Measurements from ENCODE around the gene LYZ. TPM values are rescaled to one million over a fixed set of nuclear protein-coding genes. Genes with fewer than 3 reads are reported as not detected.

The LYZ gene
- total RNA-seq, 2 donors from 2014 or later: 26.6 to 27.3 TPM

DNA sequence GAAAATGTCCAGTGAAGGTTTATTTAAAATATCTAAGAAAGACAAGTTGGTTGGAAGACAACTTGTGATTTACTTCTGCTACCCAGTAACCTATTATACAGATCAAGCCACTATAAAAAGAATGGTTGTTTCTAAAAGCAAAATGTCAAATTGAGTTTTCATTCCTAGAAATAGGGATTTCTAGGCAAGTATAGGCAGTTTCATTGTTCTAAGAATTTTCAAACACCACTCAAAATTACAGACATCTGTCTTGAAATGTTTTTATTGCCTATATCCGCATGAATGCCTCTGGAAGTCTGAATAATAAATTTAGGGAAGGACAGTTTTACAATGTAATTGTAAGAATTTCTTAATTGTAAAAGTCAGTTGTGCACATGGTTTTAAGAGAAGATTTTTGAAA lies 20.0 kb downstream of the LYZ start:
- no peak for DNase-seq (ENCODE audit: low spot score)
- Histone ChIP-seq H3K27me3 (replicated peaks; ENCODE audit: insufficient read depth) (no peaks in the 10 kb centered on the region), H3K4me1 (replicated peaks) (no peaks in the 10 kb centered on the region), H3K36me3 (no peaks in the 10 kb centered on the region), H3K27ac (no peak overlapping the region), H3K9me3 (no peaks in the 10 kb centered on the region), H3K4me3 (no peak overlapping the region)
- intact Hi-C loops (cut with DNase I): no loop called here
- 68% methylated on average over 1 of the region's 1 CpG for WGBS
- TF ChIP-seq, protein P1, sequence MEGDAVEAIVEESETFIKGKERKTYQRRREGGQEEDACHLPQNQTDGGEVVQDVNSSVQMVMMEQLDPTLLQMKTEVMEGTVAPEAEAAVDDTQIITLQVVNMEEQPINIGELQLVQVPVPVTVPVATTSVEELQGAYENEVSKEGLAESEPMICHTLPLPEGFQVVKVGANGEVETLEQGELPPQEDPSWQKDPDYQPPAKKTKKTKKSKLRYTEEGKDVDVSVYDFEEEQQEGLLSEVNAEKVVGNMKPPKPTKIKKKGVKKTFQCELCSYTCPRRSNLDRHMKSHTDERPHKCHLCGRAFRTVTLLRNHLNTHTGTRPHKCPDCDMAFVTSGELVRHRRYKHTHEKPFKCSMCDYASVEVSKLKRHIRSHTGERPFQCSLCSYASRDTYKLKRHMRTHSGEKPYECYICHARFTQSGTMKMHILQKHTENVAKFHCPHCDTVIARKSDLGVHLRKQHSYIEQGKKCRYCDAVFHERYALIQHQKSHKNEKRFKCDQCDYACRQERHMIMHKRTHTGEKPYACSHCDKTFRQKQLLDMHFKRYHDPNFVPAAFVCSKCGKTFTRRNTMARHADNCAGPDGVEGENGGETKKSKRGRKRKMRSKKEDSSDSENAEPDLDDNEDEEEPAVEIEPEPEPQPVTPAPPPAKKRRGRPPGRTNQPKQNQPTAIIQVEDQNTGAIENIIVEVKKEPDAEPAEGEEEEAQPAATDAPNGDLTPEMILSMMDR (IDR thresholded peaks at IDR 0.05): no peak
- no peak for TF ChIP-seq POLR2AphosphoS5 (IDR thresholded peaks at IDR 0.05)
- TF ChIP-seq POLR2A (IDR thresholded peaks at IDR 0.05): no peak

DNA sequence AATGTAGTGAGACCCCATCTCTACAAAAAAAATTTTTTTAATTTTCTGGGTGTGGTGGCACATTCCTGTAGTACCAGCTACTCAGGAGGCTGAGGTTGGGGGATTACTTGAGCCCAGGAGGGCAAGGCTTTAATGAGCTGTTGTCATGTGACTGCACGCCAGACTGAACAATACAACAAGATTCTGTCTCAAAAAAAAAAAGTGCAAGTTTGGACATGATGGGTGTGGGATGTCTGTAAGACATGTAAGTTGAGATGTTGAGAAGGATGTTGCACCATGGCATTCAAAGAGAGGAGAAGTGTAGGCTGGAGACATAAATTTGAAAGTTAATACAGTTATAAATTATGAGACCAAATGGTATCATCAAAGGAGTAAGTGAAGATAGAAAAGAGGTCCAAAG lies 34.9 kb downstream of the LYZ start:
- WGBS: 82% methylated on average over 1 of the region's 1 CpG
- H3K27ac ChIP-seq: no peak overlapping the region
- H3K4me1 ChIP-seq (replicated peaks): no peaks in the 10 kb centered on the region
- no peaks in the 10 kb centered on the region for H3K27me3 ChIP-seq (replicated peaks; ENCODE audit: insufficient read depth)
- H3K4me3 ChIP-seq: no peak overlapping the region
- H3K36me3 ChIP-seq: no peaks in the 10 kb centered on the region
- no peak for DNase-seq (ENCODE audit: low spot score)
- intact Hi-C loops (cut with DNase I): no loop called here
- TF ChIP-seq, protein P1 (IDR thresholded peaks at IDR 0.05): no peak
- TF ChIP-seq POLR2AphosphoS5 (IDR thresholded peaks at IDR 0.05): no peak
- no peak for TF ChIP-seq POLR2A (IDR thresholded peaks at IDR 0.05)
- no peaks in the 10 kb centered on the region for H3K9me3 ChIP-seq

DNA sequence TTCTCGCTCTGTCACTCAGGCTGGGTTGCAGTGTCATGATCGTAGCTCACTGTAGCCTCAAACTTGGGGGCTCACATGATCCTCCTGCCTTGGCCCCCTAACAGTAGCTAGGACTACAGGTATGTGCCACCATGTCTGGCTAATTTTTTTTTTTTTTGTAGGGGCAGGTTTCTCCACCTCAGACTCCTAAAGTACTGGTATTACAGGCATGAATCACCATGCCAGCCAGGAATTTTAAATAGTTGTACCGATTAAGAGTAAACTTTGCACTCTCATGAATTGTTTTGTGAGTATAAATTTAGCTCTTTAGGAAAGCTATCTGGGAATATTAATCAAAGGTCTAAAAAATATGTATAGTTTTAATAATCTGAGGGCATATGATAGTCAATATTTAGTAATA lies 36.9 kb downstream of the LYZ start:
- H3K4me1 ChIP-seq (replicated peaks): no peaks in the 10 kb centered on the region
- H3K36me3 ChIP-seq: no peaks in the 10 kb centered on the region
- no peaks in the 10 kb centered on the region for H3K9me3 ChIP-seq
- intact Hi-C loops (cut with DNase I): no loop called here
- 74% methylated on average over 3 of the region's 3 CpGs for WGBS
- DNase-seq (ENCODE audit: low spot score): no peak
- H3K27me3 ChIP-seq (replicated peaks; ENCODE audit: insufficient read depth): no peaks in the 10 kb centered on the region
- no peak overlapping the region for H3K4me3 ChIP-seq
- no peak overlapping the region for H3K27ac ChIP-seq
- TF ChIP-seq POLR2AphosphoS5 (IDR thresholded peaks at IDR 0.05) (no peak), POLR2A (IDR thresholded peaks at IDR 0.05) (no peak)
- TF ChIP-seq, protein P1 (IDR thresholded peaks at IDR 0.05): no peak

DNA sequence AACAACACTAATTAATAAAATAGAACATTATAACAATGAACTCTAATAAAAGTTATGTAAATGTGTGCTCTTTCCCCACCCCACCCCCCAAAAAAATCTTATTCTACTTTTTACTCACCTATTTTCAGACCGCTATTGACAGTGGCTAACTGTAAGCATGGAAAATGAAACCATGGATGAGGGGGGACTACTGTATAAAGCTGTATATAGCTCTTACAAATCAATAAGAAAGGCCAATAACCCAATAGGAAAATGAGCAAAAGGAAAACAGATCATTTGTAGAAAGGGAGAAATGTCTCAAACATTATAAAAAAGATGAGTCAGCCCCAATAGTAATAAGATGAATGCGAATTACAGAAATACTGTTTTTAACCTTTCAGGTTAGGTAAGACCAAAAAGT lies 38.7 kb downstream of the LYZ start:
- H3K27ac ChIP-seq: no peak overlapping the region
- TF ChIP-seq, protein P1 (IDR thresholded peaks at IDR 0.05): no peak
- no peak for TF ChIP-seq POLR2AphosphoS5 (IDR thresholded peaks at IDR 0.05)
- TF ChIP-seq POLR2A (IDR thresholded peaks at IDR 0.05): no peak
- H3K27me3 ChIP-seq (replicated peaks; ENCODE audit: insufficient read depth): no peaks in the 10 kb centered on the region
- H3K4me3 ChIP-seq: no peak overlapping the region
- intact Hi-C loops (cut with DNase I): no loop called here
- no peak for DNase-seq (ENCODE audit: low spot score)
- H3K36me3 ChIP-seq: no peaks in the 10 kb centered on the region
- 92% methylated on average over 2 of the region's 2 CpGs for WGBS
- no peaks in the 10 kb centered on the region for H3K4me1 ChIP-seq (replicated peaks)
- H3K9me3 ChIP-seq: no peaks in the 10 kb centered on the region

DNA sequence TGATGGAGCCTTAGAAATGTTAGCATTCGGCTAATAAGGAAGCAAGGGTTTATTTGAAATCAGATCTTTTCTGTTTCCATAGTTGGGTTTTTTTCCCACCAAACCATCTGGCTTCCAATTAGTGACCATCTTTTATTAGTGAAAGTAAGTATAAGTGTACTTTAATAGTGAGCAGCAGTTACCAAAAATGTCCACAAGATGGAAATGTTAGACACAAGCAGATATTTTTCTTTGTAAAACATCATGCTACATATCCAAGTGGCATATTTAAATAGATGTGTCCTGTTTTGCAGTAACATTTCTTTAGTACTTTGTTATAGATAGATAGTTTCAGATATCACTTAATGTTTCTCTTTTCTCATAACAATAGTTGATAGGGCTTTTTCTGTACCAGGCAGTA lies 40.2 kb downstream of the LYZ start:
- TF ChIP-seq POLR2AphosphoS5 (IDR thresholded peaks at IDR 0.05): no peak
- TF ChIP-seq, protein P1 (IDR thresholded peaks at IDR 0.05): peak in 3 of 4 experiments; percentile 42 to 65 (median 51)

More for the DNA sequence above, 40.2 kb downstream of the LYZ start:
- Histone ChIP-seq H3K9me3 (no peaks in the 10 kb centered on the region), H3K27me3 (replicated peaks; ENCODE audit: insufficient read depth) (no peaks in the 10 kb centered on the region), H3K36me3 (no peaks in the 10 kb centered on the region), H3K4me3 (no peak overlapping the region), H3K27ac (no peak overlapping the region), H3K4me1 (replicated peaks) (no peaks in the 10 kb centered on the region)
- DNase-seq (ENCODE audit: low spot score): no peak
- 68% methylated on average over 1 of the region's 1 CpG for WGBS
- intact Hi-C loops (cut with DNase I): no loop called here
